ENCODE results near the gene MB21D2.
"Not testable (repeated sequence)": the region's sequence is repeated elsewhere in the genome, so short reads cannot be mapped to it uniquely, and the experiment has no call there.

MB21D2 gene

DNA sequence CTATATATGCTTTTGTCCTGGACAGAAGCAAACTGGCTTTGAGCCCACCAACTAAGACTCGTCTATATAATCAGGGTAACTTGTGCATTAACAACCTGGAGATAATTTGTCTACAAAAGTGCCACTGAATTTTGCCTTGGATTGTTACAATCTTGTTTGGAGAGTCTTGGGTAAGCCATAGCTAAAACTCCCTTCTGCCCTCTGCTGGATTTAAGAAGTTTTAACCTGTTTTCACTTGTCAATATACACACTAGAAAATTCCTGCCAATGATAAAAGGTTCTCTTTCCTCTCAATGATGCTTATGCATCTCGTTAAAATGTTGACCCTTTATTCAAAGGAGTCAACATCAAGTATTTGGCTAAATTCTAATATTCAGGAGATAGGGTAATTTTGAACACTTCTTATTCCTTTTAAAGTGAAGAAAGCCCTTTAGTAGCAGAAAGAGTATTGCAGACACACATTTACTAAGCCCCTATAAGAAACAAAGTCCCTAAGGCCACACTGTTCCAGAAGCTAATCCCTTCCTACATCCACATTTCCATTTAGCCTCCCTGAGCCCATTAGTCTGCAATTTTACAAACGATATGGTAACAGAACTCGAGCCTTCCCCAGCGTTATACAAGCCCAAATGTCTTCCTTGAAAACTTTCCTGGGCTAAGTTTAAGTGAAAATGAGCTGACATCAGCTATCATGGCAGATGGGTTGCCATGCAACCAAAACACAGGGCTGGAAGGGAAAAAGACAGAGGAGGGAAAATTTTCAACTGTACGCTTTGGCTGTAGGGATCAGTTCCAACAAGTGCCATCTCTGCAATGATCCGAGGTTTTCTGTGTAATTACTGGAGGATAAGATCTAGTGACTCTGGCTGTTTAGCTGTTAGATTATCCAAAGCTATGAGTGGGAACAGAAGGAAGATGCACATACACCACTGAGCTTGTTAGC is 114.4 kb downstream of the MB21D2 start:
- no peak for DNase-seq (ENCODE audit: low read depth)

DNA sequence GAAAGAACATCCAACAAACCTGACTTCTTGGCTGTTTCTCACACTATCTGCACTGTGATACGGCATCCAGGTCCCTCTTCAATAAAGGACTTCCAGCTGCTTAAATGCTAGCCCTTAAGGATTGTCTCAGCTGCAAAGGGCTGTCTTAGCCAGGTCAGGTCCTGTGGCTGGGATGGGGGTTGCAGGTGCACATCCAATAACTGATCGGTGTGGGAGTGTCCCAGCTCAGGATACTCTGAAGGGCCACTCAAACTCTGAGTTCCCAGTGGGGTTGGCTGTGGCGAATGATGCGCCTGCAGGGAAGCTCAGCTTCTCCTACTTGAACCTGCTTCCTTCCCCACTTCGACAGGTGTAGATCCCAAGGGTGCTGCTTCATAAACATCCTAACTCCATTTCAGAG is 115.7 kb downstream of the MB21D2 start:
- DNase-seq (ENCODE audit: low read depth): no peak

DNA sequence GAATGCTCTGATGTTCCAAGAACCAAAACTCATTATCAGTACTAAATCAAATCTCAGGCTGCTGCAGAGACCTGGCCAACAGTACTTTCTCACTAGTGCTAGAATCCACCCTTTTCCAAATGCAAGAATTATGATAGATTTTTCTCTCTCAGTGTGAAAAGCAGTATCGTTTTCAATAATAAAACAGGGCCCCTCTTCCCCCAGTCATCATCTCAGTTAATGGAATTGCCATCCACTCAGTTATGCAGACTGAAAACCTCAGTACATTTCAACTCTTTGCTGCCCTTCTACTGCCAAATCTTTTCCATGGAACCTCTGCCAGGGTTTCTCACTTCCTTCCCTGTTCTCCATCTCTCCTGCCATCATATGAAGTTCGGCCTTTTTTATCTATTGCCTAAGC is 117.9 kb downstream of the MB21D2 start:
- no peak for DNase-seq (ENCODE audit: low read depth)

DNA sequence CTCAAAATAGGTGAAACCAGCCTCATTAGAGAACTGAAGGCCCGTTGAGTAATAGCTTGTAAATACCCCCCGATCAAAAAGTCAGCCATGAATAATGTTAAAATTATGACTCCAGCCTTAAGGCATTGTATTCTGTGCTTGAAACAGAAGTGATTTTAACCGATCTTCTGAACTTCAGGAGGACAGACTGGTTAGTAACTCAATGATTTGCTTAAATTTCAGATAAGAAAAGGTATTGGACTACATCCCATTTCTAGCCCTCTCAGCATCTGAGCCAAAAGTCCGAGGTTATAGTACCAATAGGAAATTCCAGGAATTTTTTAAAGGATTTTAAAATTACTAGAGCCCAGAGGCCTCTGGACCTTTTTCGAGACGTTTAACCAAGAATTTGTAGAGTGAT is 122.6 kb downstream of the MB21D2 start:
- no peak for DNase-seq (ENCODE audit: low read depth)

DNA sequence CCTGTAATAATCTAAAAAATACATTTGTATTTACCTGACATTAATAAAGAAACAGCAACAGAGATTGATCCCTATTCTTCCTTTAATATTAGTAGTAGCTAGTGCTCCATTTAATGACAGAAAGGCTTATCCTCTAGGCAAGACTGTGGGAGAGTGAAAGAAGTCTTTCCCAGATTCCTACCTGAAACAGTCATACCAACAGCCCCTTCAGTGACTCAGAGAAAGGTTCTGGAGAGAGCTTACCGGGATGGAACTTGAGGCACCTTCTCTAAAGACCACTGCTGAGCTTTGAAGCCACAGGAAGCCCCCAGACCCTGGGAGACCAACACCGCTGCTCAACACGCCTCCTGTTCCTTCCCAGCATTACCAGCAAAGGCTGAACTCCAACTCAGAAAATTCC is 123.4 kb downstream of the MB21D2 start:
- DNase-seq (ENCODE audit: low read depth): no peak

DNA sequence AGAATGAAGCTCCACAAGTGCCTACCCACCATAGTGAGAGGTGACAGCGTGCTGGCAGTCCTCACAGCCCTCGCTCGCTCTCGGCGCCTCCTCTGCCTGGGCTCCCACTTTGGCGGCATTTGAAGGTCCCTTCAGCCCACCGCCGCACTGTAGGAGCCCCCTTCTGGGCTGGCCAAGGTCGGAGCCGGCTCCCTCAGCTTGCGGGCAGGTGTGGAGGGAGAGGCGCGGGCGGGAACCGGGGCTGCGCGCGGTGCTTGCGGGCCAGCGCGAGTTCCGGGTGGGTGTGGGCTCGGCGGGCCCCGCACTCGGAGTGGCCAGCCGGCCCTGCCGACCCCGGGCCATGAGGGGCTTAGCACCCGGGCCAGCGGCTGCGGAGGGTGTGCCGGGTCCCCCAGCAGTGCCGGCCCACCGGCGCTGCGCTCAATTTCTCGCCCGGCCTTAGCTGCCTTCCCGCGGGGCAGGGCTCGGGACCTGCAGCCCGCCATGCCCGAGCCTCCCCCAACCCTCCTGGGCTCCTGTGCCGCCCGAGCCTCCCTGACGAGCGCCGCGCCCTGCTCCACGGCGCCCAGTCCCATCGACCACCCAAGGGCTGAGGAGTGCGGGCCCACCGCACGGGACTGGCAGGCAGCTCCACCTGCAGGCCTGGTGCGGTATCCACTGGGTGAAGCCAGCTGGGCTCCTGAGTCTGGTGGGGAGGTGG is 128.7 kb downstream of the MB21D2 start:
- DNase-seq (ENCODE audit: low read depth): not testable (repeated sequence)

DNA sequence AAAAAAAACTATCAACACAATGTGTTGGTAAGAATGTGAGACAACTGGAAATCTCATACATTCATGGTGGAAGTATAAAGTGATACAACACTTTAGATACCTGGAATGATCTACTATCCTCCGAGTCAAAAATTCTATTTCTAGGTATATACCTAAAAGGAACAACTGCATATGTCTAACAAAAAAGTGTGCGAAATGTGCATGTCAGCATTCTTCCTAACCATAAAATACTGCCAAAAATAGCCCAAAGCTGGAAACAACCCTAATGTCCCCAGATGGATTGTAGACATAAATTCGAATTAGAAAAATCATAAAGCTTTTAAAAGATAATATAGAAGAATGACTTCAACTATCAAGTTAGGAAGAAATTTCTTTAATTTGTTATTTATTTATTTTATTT is 139.1 kb downstream of the MB21D2 start:
- no peak for DNase-seq (ENCODE audit: low read depth)

DNA sequence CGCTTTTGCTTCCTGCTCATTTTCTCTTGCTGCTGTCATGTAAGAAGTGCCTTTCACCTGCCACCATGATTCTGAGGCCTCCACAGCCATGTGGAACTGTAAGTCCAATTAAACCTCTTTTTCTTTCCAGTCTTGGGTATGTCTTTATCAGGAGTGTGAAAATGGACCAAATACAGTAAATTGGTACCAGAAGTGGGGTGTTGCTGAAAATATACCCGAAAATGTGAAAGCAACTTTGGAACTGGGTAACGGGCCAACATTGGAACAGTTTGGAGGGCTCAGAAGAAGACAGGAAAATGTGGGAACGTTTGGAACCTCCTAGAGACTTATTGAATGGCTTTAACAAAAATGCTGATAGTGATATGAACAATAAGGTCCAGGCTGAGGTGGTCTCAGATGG is 143.3 kb downstream of the MB21D2 start:
- DNase-seq (ENCODE audit: low read depth): not testable (repeated sequence)

DNA sequence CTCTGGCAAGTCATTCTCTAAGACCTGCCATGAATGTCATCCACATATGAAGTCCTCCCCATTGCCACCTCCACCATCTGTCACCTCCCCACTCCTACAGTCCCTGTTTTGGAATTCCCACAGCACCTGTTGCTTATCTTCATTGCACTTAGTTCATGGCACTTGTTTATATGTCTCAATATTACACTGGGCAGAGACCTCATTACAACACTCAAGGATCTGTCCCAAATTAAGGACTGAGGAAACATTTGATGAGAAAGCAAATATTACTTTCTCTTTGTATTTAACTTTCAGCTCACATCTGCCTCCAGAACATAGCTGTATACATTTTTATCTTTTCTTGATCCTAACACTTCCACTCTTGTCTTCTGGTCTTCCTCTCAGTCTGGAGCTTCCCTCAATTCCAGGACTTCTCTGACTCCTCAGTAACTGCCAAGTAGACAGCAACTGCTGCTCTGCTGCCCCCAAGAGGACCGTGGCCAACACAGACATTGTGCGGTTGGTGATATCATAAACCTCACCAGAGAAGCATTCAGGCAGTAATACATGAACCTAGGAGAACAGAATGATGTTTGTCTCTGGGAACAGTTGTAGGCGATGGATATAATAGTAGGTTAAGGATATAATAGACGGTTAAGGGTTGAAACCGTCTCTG is 145.3 kb downstream of the MB21D2 start:
- DNase-seq (ENCODE audit: low read depth): no peak

DNA sequence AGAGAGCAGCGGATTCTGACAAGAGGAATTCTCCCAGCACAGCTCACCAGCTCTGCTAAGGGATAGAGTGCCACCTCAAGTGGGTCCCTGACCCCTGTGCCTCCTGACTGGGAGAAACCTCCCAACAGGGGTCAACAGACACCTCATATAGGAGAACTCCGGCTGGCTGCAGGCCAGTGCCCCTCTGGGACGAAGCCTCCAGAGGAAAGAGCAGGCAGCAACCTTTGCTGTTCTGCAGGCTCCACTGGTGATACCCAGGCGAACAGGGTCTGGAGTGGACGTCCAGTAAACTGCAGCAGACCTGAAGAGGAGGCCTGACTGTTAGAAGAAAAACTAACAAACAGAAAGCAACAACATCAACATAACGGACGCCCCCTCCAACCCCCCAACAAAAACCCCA is 159.0 kb downstream of the MB21D2 start:
- no peak for DNase-seq (ENCODE audit: low read depth)

DNA sequence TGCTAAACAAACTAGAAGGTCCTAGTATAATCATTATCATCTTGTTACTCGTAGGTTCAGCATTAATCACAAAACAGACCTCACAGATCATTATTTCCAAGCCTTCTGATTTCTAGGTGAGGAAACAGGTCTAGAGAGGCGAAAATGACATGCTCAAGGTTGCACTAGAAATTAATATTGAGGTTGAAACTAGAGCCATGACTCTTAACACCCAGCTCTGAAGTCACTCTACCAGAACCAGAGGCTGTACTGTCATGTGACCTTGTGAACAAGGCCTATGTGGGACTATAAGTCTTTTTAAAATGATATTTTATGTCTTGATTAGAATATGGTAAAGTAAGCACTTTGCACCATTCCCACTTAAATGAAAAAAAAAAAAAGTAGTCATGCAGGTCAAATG is 166.5 kb downstream of the MB21D2 start:
- DNase-seq (ENCODE audit: low read depth): no peak

DNA sequence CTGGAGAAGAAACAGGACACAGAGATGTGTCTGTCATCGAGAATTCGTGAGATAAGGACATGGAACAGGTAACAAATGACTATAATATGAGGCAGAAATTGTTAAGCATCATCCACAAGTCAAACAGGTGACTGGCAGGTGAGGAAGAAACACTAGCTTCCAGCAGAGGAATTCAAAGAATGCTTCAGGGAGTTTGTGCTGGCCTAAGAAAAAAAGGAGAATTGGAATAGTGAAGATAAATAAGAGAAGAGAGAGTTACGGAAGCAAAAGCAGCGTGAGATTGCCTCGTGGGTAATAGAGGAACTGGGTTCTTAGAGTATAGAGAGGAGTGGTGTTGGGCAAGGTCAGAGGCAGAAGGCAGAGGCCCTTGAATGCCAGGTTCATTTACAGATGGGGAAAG is 167.5 kb downstream of the MB21D2 start:
- DNase-seq (ENCODE audit: low read depth): no peak

DNA sequence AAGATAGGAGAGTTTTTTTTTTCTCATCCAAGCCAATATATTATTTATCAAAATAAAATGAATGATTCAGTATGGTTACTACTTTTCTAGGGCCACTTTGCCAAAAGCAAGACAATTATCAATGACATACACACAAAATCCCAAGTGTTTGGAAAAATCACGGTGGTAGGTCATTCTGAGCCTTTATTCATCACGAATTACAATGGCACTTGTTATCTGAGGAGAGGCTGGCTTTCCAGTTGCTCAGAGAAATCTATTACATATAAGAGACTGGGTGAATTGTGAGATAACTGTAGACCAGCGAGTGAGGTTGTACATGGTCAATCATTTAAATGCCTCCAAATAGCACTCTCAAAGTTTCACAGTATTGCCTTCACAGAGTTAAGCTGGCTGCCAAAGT is 169.9 kb downstream of the MB21D2 start:
- no peak for DNase-seq (ENCODE audit: low read depth)

DNA sequence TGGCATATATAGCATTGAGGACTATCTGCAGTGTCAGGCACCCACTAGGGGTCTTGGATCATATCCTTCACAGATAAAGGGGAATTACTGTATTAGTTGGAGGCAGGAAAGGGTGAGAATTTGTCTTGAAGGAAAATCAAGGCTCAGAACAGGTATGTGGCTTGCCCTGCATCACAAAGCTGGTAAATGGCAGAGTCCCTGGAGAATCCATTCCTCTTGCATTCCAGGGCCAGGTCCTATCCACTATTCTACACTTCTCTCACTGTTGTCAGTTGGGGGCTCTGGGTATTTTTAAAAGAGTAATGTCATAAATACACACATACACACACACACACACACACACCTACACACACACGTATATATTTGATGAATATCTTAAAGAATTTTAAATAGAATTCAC is 170.5 kb downstream of the MB21D2 start:
- no peak for DNase-seq (ENCODE audit: low read depth)

Measured in HS-5 (cell line).